Transverse colon (tissue), 4 donors: ENCODE measurements around the gene CDC14A. TPM values are rescaled to one million over a fixed set of nuclear protein-coding genes. Genes with fewer than 3 reads are reported as not detected.

ENCODE experiments used
- DNase-seq: peaks from one replicate; pipeline ENCODE4 v3.0.0-alpha.2; 2019
- H3K27ac ChIP-seq, 4 donors: fragments of 200-600 bp; sonication (generic); 2 replicates each; pipeline ENCODE4 v1.5.1; 2016 to 2018; ENCODE audit warnings: inconsistent platforms in 4 of 4
- H3K27me3 ChIP-seq: fragments of 200-600 bp; sonication (generic); 2 replicates; pipeline ENCODE4 v1.5.1; 2017; ENCODE audit warnings: inconsistent platforms
- H3K36me3 ChIP-seq, 4 donors: fragments of 200-600 bp; sonication (generic); 2 replicates each; pipeline ENCODE4 v1.5.1; 2017 to 2019; ENCODE audit warnings: inconsistent platforms in 4 of 4
- H3K4me1 ChIP-seq, 4 donors: fragments of 200-600 bp; sonication (generic); 2 replicates each; pipeline ENCODE4 v1.5.1; 2017 to 2020; ENCODE audit warnings: inconsistent platforms in 4 of 4
- H3K4me3 ChIP-seq, 4 donors: fragments of 200-600 bp; sonication (generic); 1 replicate in 1 of 4; 2 replicates in 3 of 4; pipeline versions ENCODE4 v1.5.1 to v1.6.1; 2017 to 2019; ENCODE audit warnings: inconsistent platforms in 4 of 4
- H3K9me3 ChIP-seq, 2 donors: fragments of 200-600 bp; sonication (generic); 2 replicates each; pipeline ENCODE4 v1.5.1; 2017 to 2019; ENCODE audit warnings: inconsistent platforms in 2 of 2
- CTCF ChIP-seq, 5 experiments: fragments of 200-600 bp in 3 of 5; fragments of 450-650 bp in 2 of 5; sonication (generic) in 3 of 5; IDR thresholded peaks; 1 replicate in 2 of 5; 2 replicates in 3 of 5; pipeline ENCODE4 v1.5.1; 2016 to 2017; ENCODE audit warnings: antibody characterized with exemption in 5 of 5, inconsistent platforms in 3 of 5, mild to moderate bottlenecking in 2 of 5, moderate library complexity in 1 of 5
- EP300 ChIP-seq: sonication (generic); formaldehyde crosslinking; IDR thresholded peaks from one replicate; pipeline ENCODE4 v1.6.1; 2017; ENCODE audit warnings: antibody characterized with exemption, low read depth
- POLR2A ChIP-seq: fragments of 450-650 bp; IDR thresholded peaks from one replicate; pipeline ENCODE4 v1.6.1; 2016; ENCODE audit warnings: antibody characterized with exemption, mild to moderate bottlenecking, moderate library complexity
- POLR2AphosphoS5 ChIP-seq, 3 donors: sonication (generic); formaldehyde crosslinking; IDR thresholded peaks; one replicate each; pipeline ENCODE4 v1.6.1; 2016; ENCODE audit warnings: antibody characterized with exemption in 3 of 3
- WGBS, 2 donors: methylation state at CpG; one replicate each; pipeline ENCODE4 v1.1.5; 2018; ENCODE audit warnings: low coverage in 1 of 2; 5-methylcytosine and 5-hydroxymethylcytosine counted together
- in situ Hi-C, 4 donors: fragments of 200-750 bp; cut with MboI; loops; one replicate each; pipeline versions ENCODE4 v1.15.0 to v1.15.1; 2017; ENCODE audit warnings: low sequenced_read_pairs in 3 of 4, low pct_ligation_motif_present in 1 of 4, low pct_unique_long_range_greater_than_20kb in 1 of 4
- intact Hi-C: fragments of 100-400 bp; cut with DNase I; formaldehyde crosslinking; loops from one replicate; pipeline ENCODE4 v1.15.1; 2023; ENCODE audit warnings: low total_unique reads
- total RNA-seq, 4 donors: library from RNA; depleted of rRNA; stranded (reverse); fragments of >200 nt; gene quantifications; one replicate each; pipeline ENCODE4 v1.1.0, GENCODE V29; 2016

Gene CDC14A
- total RNA-seq, 4 donors from 2014 or later, result 8.0 to 68.6 (median 48.5) TPM

- Histone ChIP-seq H3K27me3 (no peaks in the 10 kb centered on the region), H3K9me3 (no peaks in the 10 kb centered on the region), H3K4me3 (no peak overlapping the region), H3K36me3 (no peaks in the 10 kb centered on the region), H3K27ac (peak overlapping the region in 1 of 4 donors; percentile 8), H3K4me1 (peaks cover 8 to 54% (median 23%) of the 10 kb centered on the region in 4 donors)
- intact Hi-C loops, result loop anchor here (10.0 kb wide), 1 partner anchor 323 kb away; a partner anchor contains a TSS
- no peak for DNase-seq
- in situ Hi-C loops, result no loop called here
- whole genome bisulfite sequencing, 2 donors, result 67 to 82% methylated on average over 2 of the region's 2 CpGs
- TF ChIP-seq CTCF (IDR thresholded peaks at IDR 0.05) (peak in 2 of 5 experiments; percentile 11 to 20), POLR2A (no peak), POLR2AphosphoS5 (IDR thresholded peaks at IDR 0.05) (no peak), EP300 (no peak)
These were observed 5.9 kb downstream of the CDC14A start for GRCh38 chr1:100358210-100358609.

- H3K9me3 ChIP-seq, result no peaks in the 10 kb centered on the region
- TF ChIP-seq EP300 (no peak), POLR2A (no peak), POLR2AphosphoS5 (IDR thresholded peaks at IDR 0.05) (no peak), CTCF (IDR thresholded peaks at IDR 0.05) (no peak)
- H3K27ac ChIP-seq, result no peak overlapping the region
- WGBS, 2 donors, result 70% methylated on average over 1 of the region's 1 CpG; no CpG with 5 or more reads in 1 of the 2 donors
- peaks cover under 1 to 44% (median 18%) of the 10 kb centered on the region in 4 donors for H3K4me1 ChIP-seq
- H3K4me3 ChIP-seq, result no peak overlapping the region
- in situ Hi-C loops, result no loop called here
- no peak for DNase-seq
- intact Hi-C loops, result loop anchor here (10.0 kb wide), 1 partner anchor 324 kb away; a partner anchor contains a TSS
- H3K36me3 ChIP-seq, result no peaks in the 10 kb centered on the region
- H3K27me3 ChIP-seq, result no peaks in the 10 kb centered on the region
These were observed 6.8 kb downstream of the CDC14A start for GRCh38 chr1:100359139-100359538.

- Histone ChIP-seq H3K36me3 (no peaks in the 10 kb centered on the region), H3K4me3 (no peak overlapping the region), H3K27ac (peak overlapping the region in 2 of 4 donors; percentile 19 to 24), H3K4me1 (peaks cover 0 to 35% (median 14%) of the 10 kb centered on the region in 4 donors), H3K27me3 (no peaks in the 10 kb centered on the region), H3K9me3 (no peaks in the 10 kb centered on the region)
- intact Hi-C loops, result no loop called here
- no peak for DNase-seq
- TF ChIP-seq POLR2AphosphoS5 (IDR thresholded peaks at IDR 0.05) (no peak), POLR2A (no peak), EP300 (no peak), CTCF (IDR thresholded peaks at IDR 0.05) (no peak)
- 24 to 32% methylated on average over 2 of the region's 2 CpGs for WGBS, 2 donors
- in situ Hi-C loops, result no loop called here
These were observed 8.6 kb downstream of the CDC14A start for GRCh38 chr1:100360790-100361510.

- Histone ChIP-seq H3K27me3 (no peaks in the 10 kb centered on the region), H3K9me3 (no peaks in the 10 kb centered on the region), H3K4me3 (no peak overlapping the region), H3K4me1 (peaks cover 0 to 35% (median 14%) of the 10 kb centered on the region in 4 donors), H3K36me3 (no peaks in the 10 kb centered on the region), H3K27ac (peak overlapping the region in 1 of 4 donors; percentile 19)
- TF ChIP-seq POLR2AphosphoS5 (IDR thresholded peaks at IDR 0.05) (no peak), EP300 (no peak), CTCF (IDR thresholded peaks at IDR 0.05) (no peak), POLR2A (no peak)
- WGBS, 2 donors, result 91 to 94% methylated on average over 5 of the region's 5 CpGs
- intact Hi-C loops (no loop called here), in situ Hi-C loops (no loop called here)
- DNase-seq, result no peak
These were observed 9.3 kb downstream of the CDC14A start for GRCh38 chr1:100361511-100362089.
